ENCODE results near the gene KCNIP3.
"Not testable (repeated sequence)": the region's sequence is repeated elsewhere in the genome, so short reads cannot be mapped to it uniquely, and the experiment has no call there.

Gene KCNIP3

DNA sequence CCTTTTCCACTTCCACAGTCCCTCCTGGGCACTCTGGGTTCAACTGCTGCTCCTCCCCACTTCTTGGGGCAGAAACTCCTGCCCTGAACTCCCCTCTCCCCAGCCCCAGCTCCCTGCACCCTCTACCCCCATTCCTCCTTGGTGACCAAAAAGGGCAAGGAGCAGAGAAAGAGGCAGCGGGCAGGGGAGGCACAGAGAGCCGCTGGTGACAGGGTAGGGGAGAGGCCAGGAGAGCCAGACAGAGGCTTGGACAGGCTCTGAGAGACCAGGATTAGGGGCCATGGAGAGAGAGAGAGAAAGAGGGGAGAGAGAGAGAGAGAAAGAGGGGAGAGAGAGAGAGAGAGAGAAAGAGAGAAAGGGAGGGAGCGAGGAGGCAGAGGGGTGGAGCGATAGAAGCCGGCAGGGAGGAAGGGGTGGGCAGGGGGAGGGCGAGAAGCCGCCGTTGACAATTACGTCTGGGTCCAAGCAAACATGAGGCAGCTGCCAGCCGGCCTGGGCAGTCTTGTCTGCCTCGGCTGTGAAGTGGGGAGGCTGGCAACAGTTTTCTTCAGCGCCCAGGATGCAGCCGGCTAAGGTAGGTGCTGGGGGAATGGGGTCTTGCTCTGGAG, at the start of gene KCNIP3:
Gene KCNIP3, plus strand, starts transcription at position 468 of the 608 bp plus-strand sequence. Its CDS starts 92 bp downstream, at position 560.
- no peak for DNase-seq (ENCODE audit: low read depth)

DNA sequence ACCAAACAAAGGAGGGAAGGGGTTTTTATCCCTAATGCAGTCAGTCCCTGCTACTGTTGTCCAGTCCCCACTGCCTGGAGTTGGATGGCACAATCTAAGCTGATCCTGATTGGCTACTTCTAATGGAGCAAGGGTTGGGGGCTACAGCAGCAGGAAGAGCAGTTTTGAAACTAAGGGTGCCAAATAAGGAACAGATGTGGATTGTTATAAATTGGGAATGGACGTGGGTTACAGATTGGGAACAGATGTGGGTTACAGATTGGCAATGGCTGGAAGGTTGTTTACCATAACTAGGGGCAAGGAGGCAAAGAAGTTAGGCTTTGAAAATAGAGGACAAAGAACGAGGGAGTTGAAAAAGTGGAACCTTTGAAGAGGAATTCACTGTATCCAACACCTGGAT, 38.9 kb upstream of the KCNIP3 start:
- DNase-seq (ENCODE audit: low read depth): no peak

DNA sequence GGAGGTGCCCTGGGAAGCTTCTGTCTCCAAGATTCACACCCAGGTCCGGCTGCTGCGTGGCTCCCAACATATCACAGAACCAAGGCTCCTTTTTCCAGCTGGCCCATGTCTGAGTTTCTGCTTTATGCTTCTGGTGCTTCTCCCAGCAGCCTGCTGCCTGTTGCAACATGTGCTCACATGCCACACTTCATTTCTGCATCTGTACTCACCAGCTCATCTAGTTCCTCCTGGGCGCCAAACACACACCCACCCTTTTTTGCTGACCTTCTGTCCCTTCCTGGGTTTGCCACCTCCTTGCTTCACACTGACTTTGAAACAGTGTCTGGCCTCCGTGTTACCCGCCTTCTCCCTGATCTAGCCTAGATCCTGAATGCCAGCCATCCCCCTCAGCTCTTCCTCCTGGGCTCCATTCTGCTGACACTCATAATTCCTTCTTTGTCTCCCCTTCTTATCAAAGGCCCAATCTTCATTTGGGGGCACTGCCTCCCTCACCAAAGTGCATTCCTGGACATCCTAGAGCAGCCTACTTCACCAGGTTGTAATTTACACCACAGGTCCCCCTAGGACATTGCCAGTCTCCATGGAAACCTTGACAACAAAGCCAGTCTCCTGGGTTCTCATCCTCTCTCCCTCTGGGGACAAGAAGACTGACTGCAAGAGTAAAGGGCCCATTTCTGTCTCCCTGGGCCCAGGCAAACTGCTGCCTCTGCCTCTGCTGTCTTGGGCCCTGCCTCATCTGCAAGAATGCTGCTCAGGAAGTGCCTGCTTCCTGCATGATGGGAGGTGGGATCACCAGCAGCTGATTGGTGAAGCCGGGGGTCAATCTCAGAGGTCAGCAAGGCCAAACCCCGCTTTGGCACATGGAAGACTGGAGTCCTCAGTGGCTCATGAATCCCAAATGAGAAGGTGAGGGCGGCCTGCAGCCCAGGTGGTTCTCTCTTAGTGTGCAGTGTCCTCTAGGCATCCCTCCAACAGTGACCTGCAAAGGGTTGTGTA, 36.8 kb upstream of the KCNIP3 start:
- no peak for DNase-seq (ENCODE audit: low read depth)

DNA sequence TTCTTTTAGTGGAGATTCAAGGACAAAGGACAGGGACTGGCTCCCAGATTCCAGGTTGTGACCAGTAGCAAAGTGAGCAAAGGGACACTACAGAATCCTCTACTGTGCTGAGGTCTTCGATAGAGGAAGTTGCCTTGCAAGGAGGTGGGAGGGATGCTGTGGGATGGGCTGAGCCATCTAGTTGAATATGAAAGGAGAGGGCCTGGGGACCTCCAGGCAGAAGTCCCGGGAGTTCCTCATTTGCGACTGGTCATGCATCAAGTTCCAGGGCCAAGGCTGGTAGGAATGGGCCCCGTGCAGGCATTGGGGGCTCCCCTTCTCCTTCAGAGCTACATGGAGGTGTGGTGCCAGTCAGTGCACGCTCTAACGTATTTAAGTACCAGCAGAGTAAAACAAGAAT, 35.5 kb upstream of the KCNIP3 start:
- DNase-seq (ENCODE audit: low read depth): no peak

DNA sequence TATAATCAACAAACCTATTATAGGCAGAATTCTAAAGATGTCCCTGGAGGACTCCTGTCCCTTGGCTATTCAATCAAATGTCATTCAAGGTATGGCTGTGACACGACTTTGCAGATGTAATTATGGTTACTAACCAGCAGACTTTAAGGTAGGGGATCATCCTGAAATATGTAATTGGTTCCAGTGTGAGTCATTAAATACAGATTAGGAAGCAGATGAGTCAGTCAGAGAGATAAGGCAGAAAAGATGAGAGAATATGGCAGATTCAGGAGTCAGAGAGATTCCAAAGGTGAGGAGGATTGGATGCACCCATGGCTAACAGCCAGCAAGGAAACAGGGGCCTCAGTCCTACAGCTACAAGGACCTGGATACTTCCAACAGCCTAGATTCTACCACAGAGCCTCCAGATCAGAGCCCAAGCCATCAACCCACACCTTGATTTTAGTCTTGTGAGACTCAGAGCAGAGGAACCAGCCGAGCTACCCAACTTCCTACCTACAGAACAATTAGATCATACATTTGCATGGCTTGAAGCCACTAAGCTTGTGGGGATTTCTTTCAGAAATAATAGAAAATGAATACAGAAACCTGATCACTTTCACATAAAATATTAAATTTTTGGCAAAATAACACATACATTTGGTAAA, 34.1 kb upstream of the KCNIP3 start:
- DNase-seq (ENCODE audit: low read depth): no peak

DNA sequence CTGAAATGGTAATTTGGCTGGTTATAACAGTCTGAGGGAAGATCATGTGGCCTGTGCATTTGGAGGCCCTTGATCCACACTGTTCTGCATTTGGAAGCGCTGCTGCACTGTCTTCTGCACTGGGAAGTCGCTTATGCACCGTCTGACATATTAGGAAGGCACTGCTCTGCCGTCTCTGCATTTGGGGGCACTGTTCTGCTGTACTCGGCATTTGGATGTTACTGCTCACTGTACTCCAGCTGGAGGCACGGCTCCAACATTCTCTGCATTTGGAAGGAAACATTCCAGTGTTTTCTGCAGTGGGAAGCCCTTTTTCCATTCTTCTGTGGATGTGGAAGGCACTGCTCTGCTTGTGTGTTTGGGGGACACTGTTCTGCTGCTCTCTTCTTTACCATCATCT, 32.5 kb upstream of the KCNIP3 start:
- no peak for DNase-seq (ENCODE audit: low read depth)

DNA sequence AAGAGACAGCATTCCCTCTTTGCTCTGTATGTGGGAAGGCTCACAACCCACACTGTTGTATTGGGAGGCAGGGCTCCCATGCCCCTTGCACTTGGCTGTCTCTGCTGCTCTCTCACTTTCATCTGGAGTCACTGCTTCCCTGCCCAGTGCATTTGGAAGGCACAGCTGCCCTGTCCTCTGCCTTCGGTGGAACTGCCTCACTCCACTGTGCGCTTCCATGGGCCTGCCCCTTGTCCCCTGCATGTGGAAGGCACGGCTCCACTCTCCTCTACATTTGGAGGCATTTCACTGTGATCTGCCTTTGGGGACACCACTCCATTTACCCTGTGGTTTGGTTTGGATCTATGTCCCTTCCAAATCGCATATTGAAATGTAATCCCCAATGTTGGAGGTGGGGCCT, 32.0 kb upstream of the KCNIP3 start:
- DNase-seq (ENCODE audit: low read depth): no peak

DNA sequence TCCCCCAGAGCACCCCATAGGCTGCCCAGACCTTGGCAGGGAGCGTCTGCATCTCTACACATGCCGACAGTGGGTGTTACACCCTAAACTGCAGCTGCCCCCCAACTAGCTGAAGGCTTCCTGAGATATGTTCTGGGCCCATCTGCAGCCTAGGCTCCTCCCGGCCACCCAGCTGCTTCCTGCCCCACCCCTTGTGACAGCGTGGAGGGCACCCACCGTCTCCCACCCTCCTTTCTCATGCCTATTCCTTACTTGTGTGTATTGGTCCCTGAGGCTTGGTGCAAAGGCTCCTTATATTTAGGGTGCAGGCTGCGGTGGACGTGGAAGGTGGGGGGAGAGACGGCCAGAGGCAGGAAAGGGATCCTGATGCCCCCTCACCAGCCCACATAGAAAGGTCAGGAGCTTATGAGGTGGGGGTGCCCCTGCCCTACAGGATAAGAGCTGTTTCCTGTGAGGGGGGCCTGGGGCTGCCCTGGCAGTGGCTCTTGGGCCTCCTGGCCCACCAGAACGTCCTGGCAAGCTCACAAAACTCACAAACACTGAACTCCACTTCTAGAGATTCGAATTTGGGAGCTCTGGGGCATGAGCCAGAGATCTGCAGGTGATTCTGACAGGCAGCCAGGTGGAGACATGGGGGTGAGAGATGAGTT, 30.2 kb upstream of the KCNIP3 start:
- DNase-seq (ENCODE audit: low read depth): no peak

DNA sequence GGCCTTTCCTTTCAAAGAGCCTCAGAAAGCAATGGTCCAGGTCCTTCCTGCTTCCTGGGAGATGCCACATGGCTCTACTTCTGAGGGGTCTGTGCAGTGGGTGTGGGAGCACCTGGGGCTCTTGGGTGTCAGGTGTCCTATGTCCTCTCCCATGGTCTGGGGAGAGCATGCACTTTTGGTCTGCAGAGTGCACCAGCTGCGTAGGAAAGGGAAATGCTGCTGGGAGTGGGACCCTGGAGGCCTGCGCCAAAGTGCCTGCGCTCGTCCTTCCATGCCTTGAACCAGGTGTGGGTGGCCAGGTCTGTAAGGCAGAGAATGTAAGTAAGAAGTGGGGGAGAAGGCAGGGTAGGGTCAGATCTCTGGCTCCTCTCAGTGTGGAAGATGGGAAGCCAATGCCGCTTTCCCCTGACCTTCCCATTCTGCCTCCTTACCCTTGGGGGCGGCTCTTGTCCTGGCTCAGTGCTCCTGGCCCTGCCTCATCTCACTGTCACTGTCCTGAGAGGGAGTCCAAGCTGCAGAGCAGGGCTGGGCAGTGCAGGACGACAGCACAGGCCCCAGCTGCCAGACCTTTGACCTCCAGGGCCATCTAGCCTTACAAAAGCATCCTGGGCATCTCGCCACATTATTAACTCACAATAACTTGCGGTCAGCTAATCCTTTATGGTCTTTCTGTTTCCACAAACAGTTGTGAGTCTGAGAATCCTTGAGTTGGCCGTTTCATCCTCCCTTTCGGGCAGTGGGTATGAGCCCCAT, 29.5 kb upstream of the KCNIP3 start:
- no peak for DNase-seq (ENCODE audit: low read depth)

DNA sequence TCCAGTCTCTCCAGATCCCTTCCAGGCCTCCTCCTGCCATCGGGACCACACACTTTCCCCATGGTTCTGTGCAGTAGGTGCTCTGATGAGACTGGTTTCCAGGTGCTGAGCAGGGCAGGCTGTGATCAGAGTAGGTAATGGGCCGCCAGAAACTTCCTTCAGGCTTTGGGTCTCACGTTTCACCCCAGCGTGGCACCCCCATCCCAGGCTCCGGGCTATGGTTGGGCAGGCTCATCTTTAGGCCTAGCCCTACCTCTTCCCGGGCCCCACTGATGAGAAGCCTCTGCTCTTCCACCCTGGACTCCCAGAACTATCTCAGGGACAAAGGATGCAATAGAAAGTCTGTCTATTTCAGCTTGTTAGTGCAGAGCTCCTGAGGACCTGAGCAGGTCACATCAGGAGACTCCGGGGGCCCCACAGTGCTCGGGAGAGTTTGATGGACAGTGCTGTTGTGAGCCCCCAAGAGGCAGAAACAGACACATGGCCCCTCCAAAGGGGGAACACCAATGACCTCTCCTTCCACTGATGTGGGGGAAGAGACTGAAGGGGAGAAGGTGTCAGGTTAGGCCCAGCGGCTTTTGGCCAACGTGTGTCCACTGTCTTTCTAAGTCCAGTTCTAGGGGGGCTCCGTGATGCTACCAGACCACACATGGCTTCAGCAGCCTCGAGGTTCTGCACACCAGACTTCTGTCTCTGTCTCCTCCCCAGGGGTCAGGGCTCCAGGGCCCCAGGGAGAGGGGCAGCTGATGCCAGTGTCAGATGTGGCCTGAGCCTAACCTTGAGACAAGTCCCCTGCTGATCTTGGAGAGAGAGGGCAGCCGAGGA, 28.7 kb upstream of the KCNIP3 start:
- no peak for DNase-seq (ENCODE audit: low read depth)

DNA sequence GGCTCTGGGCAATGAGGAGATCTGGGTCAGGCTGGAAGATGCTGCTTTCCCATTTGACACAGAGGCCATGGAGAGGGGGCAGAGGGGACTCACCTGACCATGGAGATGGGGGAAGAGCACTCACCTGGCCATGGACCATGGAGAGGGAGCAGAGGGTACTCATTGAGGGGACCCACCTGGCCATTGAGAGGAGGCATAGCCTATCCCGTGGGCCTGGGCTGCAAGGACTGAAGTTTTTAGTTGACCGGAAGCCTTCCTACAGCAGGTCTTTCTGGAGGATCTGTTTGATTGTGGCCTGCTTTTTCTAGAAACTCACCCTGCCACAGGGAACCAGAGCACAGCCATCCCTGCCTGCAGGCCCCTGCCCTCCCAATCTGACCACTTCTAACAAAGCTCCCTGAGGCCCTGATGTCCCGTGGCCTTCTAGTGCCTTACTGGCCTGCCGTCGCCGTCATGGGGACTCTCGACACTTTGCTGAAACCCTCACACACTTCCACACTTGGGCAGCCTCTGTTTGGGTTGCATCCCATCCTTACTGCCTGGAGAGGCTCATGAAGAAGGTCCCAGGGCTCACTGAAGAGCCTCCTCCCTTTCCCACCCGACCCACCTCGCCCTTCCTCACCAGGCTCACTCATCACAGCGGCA, 28.0 kb upstream of the KCNIP3 start:
- no peak for DNase-seq (ENCODE audit: low read depth)

DNA sequence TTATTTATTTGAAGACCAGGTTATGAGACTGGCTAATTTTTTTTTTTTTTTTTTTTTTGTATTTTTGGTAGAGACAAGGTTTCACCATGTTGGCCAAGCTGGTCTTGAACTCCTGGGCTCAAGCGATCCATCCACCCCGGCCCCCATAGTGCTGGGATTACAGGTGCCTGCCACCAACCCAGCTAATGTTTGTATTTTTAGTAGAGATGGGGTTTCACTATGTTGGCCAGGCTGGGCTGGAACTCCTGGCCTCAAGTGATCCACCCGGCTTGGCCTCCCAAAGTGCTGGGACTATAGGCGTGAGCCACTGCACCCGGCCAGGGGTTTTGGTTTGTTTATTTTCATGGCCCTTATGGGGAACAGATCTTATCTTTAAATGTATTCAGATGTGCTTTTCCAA, 27.4 kb upstream of the KCNIP3 start:
- DNase-seq (ENCODE audit: low read depth): not testable (repeated sequence)

DNA sequence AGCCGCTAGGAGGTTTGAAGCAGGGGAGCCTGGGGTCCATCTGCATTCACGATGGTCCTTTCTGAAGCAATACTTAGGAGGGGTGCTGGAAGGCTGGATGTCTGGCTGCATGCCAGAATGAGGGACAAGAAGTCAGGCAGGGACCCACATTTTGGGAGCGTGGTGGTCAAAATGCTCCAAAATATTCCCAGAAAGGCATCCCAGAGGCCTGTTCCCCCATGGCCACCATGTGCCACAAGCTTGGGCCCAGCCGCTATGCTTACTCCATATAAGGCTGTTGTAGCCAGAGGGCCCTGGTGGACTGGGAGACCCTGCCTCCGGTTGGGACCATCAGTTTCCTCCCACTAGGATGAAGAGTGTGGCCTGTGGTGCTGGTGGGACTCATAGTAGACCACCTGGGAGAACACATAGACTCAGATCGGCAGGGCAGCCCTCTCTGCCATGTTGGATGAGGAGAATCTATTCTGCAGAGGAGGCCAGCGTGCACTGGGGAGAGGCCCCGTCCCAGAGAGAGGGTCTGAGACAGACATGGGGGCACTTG, 26.5 kb upstream of the KCNIP3 start:
- no peak for DNase-seq (ENCODE audit: low read depth)

DNA sequence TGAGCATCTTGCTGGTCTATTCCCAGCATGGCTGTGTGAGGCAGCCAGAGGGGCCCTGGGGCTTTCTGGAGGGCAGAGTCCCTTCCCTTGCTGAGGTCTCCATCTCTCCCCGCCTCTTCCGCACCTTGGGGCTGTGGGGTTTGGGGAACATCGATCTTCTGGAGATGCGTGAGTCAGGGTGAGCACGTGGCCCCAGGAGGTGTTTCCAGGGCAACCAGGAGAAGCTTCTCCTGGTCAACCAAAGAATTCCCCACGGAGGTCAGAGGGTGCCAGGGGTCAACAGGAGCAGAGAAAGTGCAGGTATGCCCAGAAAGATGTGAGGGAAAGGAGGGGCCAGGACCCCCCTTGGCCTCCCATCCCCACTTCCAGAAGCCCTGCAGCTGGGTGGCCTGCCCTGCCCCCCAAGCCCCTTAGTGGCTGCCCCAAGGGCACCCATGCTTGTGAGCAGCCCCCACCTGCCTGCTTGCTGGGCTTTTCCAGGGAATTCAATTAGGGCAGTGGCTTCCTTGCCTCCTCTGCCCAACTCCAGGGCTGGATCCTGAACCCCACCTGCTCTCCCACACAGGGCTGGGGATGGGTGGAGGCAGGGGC, 25.7 kb upstream of the KCNIP3 start:
- DNase-seq (ENCODE audit: low read depth): no peak

DNA sequence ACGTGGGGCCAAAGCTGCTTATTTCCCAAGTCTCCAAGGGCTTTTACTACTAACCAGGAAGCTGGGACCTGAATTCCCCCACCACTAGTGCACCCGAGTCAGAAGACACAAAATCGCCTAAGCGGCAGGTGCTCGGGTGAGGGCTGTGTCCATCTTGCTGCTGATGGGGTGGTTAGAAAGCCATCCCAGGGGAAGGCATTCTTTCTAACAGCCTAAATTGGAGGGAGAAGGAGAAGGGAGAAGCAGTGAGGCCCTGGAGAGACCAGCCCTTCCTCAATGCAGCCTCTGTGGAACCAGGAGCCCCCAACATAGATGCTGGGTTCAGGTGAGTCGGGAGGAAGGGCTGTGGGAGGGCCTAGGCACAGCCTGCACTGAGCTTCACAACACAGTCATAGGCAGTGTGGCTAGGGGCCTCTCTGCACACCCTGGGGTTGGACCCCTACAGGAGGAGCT, 24.8 kb upstream of the KCNIP3 start:
- no peak for DNase-seq (ENCODE audit: low read depth)

DNA sequence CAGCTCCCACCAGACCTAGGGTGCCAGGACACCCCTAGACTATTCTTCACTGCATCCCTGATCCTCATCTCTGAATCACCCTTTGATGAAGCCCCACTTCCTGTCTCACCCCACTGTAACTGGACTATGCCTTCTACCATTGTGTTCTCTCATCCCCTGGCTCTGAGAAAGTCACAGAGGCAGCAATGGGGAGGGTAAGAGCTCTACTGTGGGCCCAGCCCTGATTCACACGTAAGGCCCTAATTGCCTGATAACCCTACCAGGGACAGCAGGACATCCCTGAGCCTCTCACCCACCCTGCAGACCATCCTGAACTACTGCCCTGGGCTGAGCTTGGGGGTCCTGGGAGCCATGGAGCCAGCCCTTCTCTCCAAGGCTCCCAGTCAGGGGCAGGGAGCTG, 24.4 kb upstream of the KCNIP3 start:
- no peak for DNase-seq (ENCODE audit: low read depth)

DNA sequence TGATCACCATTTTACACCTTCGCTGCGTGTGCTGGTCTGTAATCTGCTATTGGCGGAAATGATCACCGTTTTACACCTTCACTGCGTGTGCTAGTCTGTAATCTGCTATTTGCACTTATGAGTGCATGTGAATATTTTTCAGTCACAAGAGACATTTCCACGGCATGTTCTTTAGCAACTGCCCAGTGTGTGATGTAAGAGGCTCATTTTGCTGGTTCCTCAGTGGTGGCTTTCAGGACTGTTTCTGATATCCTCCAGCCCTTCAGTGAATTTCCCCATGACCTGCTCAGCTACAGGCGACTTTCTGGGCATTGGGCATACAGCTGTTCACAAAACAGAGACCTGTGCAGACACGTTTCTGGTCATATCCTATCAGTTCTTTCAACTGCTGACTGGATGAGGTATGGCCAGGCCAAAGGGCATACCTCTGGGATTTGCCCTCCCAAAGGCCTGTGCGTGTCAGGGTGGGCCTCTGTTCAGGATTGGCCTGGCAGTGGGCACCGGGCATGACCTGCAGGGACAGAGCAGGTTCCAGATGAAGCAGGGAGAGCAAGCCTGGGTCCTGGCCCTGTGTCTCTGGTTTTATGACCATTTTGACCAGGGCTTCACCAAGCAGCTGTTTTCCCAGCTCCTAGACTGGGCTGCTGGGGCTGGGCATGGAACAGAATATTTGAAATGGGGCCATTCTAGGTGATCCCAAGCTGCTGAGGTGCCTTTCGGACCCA, 23.4 kb upstream of the KCNIP3 start:
- no peak for DNase-seq (ENCODE audit: low read depth)

DNA sequence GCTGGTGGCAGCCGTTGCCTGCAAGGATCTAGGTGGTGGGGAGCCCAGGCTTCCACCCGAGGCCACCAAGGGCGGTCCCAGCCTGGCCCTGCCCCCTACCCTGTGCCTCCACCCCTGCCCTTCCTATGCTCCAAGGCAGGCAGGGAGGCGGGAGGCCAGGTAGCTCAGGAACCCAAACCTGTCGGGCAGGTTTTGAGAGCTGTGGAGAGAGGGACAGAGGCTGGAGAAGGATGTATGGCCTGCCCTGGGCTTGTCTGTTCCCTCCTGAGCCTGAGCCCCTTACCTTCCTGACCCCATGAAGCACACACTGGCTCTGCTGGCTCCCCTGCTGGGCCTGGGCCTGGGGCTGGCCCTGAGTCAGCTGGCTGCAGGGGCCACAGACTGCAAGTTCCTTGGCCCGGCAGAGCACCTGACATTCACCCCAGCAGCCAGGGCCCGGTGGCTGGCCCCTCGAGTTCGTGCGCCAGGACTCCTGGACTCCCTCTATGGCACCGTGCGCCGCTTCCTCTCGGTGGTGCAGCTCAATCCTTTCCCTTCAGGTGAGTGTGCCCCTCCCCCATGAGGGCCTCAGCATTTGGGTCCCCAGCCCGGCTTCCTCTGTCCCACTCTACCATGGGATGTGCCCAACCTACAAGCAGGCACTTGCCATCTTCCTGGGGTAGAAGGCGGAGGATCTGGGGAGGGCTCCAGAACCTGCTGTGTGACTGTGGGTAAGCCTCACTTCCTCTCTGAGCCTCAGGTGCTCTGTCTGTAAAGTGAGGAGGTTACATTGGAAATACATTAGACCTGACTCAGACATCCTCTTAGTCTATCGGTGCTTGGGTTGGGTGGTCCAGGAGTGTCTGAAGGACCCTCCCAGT, 22.6 kb upstream of the KCNIP3 start, which contains the start of gene PROM2:
Gene PROM2, plus strand, starts transcription at position 159 of the 860 bp plus-strand sequence. Its CDS starts 137 bp downstream, at position 296.
- no peak for DNase-seq (ENCODE audit: low read depth)
